Heart left ventricle (tissue), 16 donors: ENCODE results near the gene BIVM. TPM values are rescaled to one million over a fixed set of nuclear protein-coding genes. Genes with fewer than 3 reads are reported as not detected.

Experiments
- ATAC-seq, 4 donors: fragments of 200-7000 bp; cut with Tn5 transposase; one replicate each; pipeline ENCODE4 v1.9.1; 2020 to 2022; ENCODE audit warnings: moderate library complexity in 4 of 4, mild to moderate bottlenecking in 3 of 4, moderate number of reproducible peaks in 1 of 4
- DNase-seq, 5 donors: peaks; one replicate each; pipeline ENCODE4 v3.0.0-alpha.2; 2020
- H3K27ac ChIP-seq, 12 donors: fragments of 200-600 bp; sonication (generic) in 4 of 12; one replicate each; pipeline versions ENCODE4 v1.5.0 to v1.8.0; 2016 to 2022; ENCODE audit warnings: mild to moderate bottlenecking in 2 of 12
- H3K27me3 ChIP-seq, 9 donors: fragments of 200-600 bp; sonication (generic) in 2 of 9; one replicate each; pipeline versions ENCODE4 v1.5.1 to v1.8.0; 2016 to 2022; ENCODE audit warnings: mild to moderate bottlenecking in 3 of 9
- H3K36me3 ChIP-seq, 9 donors: fragments of 200-600 bp; sonication (generic) in 2 of 9; one replicate each; pipeline versions ENCODE4 v1.5.0 to v1.8.0; 2018 to 2022; ENCODE audit warnings: mild to moderate bottlenecking in 2 of 9
- H3K4me1 ChIP-seq, 12 donors: fragments of 200-600 bp; sonication (generic) in 4 of 12; one replicate each; pipeline versions ENCODE4 v1.5.0 to v1.8.0; 2016 to 2022; ENCODE audit warnings: mild to moderate bottlenecking in 3 of 12
- H3K4me3 ChIP-seq, 12 donors: fragments of 200-600 bp; sonication (generic) in 4 of 12; one replicate each; pipeline versions ENCODE4 v1.5.0 to v1.8.0; 2017 to 2022; ENCODE audit warnings: mild to moderate bottlenecking in 9 of 12, moderate library complexity in 4 of 12
- H3K9me3 ChIP-seq, 12 donors: fragments of 200-600 bp; sonication (generic) in 4 of 12; one replicate each; pipeline versions ENCODE4 v1.5.0 to v1.8.0; 2016 to 2022; ENCODE audit warnings: mild to moderate bottlenecking in 1 of 12
- POLR2A ChIP-seq, 2 donors: fragments of 450-650 bp; IDR thresholded peaks; one replicate each; pipeline ENCODE4 v1.6.1; 2017; ENCODE audit warnings: antibody characterized with exemption in 2 of 2, mild to moderate bottlenecking in 2 of 2, moderate library complexity in 2 of 2
- WGBS, 4 donors: extraction: QIAGEN DNeasy Blood & Tissue Kit in 2 of 4; methylation state at CpG; one replicate each; pipeline versions ENCODE4 v1.1.5 to v1.1.7; 2013 to 2018; 5-methylcytosine and 5-hydroxymethylcytosine counted together
- intact Hi-C, 10 donors: fragments of 100-400 bp; cut with DNase I; formaldehyde crosslinking; loops; one replicate each; pipeline versions ENCODE4 v1.11.1 to v1.14.2; 2022
- polyA plus RNA-seq, 2 donors: library from polyadenylated mRNA; stranded (reverse); fragments of 200-250 nt; gene quantifications; one replicate each; pipeline ENCODE4 v1.2.3, GENCODE V29; 2013
- total RNA-seq, 9 donors: library from RNA; depleted of rRNA in 2 of 9; stranded (reverse); fragments of >200 nt in 2 of 9; fragmentation: NEBNext Ultra II Directional in 3 of 9; extraction: Animal tissue kit (Norgen Biotek cat#: 25700) in 3 of 9; gene quantifications; one replicate each; pipeline versions ENCODE4 v1.1.0 to v1.2.4, GENCODE V29; 2016 to 2023
- TF ChIP-seq, protein P1 (sequence below), 12 donors: fragments of 200-600 bp; sonication (generic) in 4 of 12; IDR thresholded peaks; one replicate each; pipeline versions ENCODE4 v1.5.0 to v1.8.0; 2018 to 2022; ENCODE audit warnings: antibody characterized with exemption in 12 of 12, mild to moderate bottlenecking in 5 of 12
- donor health status: ischemic (EF 13 %, LVEDD 7.1; RV severe dilation, severe dysfunction).
- donor health status: healthy with polysubstance abuse.
- donor health status: DM: no; HTN: yes; CAD: no.
- donor health status: DM: no; HTN: no; CAD: no.
- donor health status: ischemic (EF 25% LVEDD 6.9; RV normal size, moderate dysfunction).
- donor health status: ischemic (EF 25% LVEDD 5.7; RV mildly dilated, moderate dysfunction).
- donor health status: healthy.
- donor health status: DM: yes; HTN: yes; CAD: no.
- donor health status: ischemic (EF 35%, LVEDD 5.7; RV mildly dilated, moderate dysfunction).
- donor health status: nonischemic (EF 11% LVEDD 7.7; RV severe dilation, severe dysfunction).
- donor health status: DM: yes; HTN: yes; CAD: no.
- donor health status: PGD.
- donor health status: ischemic (EF 29% LVEDD 5.4; RV normal size, mild dysfunction).
- donor health status: nonischemic (EF 23%, LVEDD 6.1; RV moderate dilation, normal function).

Gene BIVM
- total and polyA plus RNA-seq, 11 donors = 10.3 to 35.7 (median 24.5) TPM

DNA sequence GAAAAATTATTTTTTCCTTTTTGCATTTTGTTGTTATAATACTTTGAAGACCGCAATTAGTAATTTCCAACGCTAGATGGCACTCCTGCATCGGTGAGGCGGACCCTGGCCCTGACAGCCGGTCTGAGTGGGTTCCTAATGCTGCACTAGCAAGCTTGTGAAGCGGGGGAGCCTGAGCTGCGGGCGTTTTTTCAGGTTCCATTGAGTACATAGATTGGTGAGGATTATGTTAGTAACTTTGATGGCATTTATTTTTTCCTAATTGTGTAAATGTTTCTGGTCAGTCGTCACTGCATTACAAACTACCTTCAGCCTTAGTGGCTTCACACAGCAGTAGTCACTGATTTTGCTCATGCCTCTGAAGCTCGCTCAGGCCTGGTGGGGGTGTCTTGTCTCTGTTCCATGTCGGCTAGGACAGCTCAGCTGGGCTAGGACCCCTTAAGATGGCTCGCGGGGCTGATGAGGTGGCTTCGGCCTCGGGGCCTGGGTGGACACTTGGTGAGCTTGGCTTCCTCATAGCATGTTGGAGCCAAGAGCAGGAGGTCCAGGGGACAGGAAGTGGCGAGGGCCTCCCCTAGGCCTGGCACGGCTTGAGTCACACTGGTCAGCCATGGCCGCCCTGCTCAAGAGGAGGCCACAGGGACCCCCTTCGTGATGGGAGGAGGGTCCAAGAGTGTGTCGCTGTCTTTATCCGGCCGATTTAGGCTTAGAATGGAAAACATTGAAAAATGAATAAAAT is 71.9 kb downstream of the BIVM start:
- intact Hi-C loops = no loop called here
- Histone ChIP-seq H3K9me3 (no peaks in the 10 kb centered on the region), H3K4me3 (no peak overlapping the region), H3K27ac (peak overlapping the region in 3 of 12 donors; percentile 5 to 25 (median 22)), H3K27me3 (no peaks in the 10 kb centered on the region), H3K4me1 (peaks cover 0 to 27% (median 12%) of the 10 kb centered on the region in 12 donors), H3K36me3 (peaks cover 2 to 98% (median 81%) of the 10 kb centered on the region in 9 donors)
- DNase-seq = peak; percentile 44 to 73 (median 59)
- ATAC-seq = peak; percentile 75 to 90 (median 86)
- TF ChIP-seq, protein P1, sequence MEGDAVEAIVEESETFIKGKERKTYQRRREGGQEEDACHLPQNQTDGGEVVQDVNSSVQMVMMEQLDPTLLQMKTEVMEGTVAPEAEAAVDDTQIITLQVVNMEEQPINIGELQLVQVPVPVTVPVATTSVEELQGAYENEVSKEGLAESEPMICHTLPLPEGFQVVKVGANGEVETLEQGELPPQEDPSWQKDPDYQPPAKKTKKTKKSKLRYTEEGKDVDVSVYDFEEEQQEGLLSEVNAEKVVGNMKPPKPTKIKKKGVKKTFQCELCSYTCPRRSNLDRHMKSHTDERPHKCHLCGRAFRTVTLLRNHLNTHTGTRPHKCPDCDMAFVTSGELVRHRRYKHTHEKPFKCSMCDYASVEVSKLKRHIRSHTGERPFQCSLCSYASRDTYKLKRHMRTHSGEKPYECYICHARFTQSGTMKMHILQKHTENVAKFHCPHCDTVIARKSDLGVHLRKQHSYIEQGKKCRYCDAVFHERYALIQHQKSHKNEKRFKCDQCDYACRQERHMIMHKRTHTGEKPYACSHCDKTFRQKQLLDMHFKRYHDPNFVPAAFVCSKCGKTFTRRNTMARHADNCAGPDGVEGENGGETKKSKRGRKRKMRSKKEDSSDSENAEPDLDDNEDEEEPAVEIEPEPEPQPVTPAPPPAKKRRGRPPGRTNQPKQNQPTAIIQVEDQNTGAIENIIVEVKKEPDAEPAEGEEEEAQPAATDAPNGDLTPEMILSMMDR (IDR thresholded peaks at IDR 0.05) = peak; percentile 69 to 84 (median 80)
- TF ChIP-seq POLR2A (IDR thresholded peaks at IDR 0.05) = no peak
- 48 to 54% (median 53%) methylated on average over 22 of the region's 22 CpGs for WGBS, 4 donors

DNA sequence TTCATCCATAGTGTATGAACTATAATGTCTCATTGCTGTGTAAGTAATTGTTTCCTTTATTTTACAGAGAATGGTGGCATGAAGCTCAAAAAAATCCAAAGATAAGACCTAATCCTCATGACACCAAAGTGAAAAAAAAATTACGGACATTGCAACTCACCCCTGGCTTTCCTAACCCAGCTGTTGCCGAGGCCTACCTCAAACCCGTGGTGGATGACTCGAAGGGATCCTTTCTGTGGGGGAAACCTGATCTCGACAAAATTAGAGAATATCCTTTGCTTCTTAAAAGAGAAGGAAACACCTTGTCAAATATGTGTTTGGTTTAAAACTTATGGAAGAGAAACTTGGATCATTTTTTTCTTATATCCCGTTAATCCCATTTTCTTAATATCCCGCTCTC is 73.2 kb downstream of the BIVM start:
- WGBS, 4 donors = 89 to 92% (median 90%) methylated on average over 7 of the region's 7 CpGs
- Histone ChIP-seq H3K9me3 (no peaks in the 10 kb centered on the region), H3K27me3 (no peaks in the 10 kb centered on the region), H3K36me3 (peaks cover 0 to 98% (median 81%) of the 10 kb centered on the region in 9 donors), H3K4me3 (no peak overlapping the region), H3K4me1 (peaks cover 0 to 30% (median 12%) of the 10 kb centered on the region in 12 donors), H3K27ac (no peak overlapping the region)
- intact Hi-C loops = no loop called here
- DNase-seq = no peak
- ATAC-seq = no peak
- no peak for TF ChIP-seq POLR2A (IDR thresholded peaks at IDR 0.05)
- TF ChIP-seq, protein P1 (IDR thresholded peaks at IDR 0.05) = no peak

DNA sequence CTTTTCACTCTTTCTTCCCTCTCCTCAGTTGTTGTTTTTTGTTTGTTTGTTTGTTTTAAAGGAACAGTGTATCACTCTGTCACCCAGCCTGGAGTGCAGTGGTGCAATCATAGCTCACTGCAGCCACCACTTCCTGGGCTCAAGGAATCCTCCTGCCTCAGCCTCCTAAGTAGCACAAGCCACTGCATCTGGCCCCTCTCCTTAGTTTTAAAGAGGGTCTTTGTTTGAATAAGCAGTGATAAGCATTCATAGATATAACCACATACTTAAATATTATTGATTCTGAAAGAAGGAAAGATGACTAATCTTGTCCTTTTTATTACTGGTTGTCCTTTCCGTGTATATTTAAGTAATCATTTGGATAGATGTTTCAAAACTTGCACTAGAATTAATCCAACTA is 73.6 kb downstream of the BIVM start:
- Histone ChIP-seq H3K9me3 (no peaks in the 10 kb centered on the region), H3K27me3 (no peaks in the 10 kb centered on the region), H3K4me3 (no peak overlapping the region), H3K27ac (no peak overlapping the region), H3K36me3 (peaks cover 0 to 98% (median 77%) of the 10 kb centered on the region in 9 donors), H3K4me1 (peaks cover 0 to 34% (median 14%) of the 10 kb centered on the region in 12 donors)
- DNase-seq (no peak), ATAC-seq (no peak)
- intact Hi-C loops = no loop called here
- 86 to 95% (median 94%) methylated on average over 1 of the region's 1 CpG for WGBS, 4 donors
- TF ChIP-seq, protein P1 (IDR thresholded peaks at IDR 0.05) = no peak
- no peak for TF ChIP-seq POLR2A (IDR thresholded peaks at IDR 0.05)

DNA sequence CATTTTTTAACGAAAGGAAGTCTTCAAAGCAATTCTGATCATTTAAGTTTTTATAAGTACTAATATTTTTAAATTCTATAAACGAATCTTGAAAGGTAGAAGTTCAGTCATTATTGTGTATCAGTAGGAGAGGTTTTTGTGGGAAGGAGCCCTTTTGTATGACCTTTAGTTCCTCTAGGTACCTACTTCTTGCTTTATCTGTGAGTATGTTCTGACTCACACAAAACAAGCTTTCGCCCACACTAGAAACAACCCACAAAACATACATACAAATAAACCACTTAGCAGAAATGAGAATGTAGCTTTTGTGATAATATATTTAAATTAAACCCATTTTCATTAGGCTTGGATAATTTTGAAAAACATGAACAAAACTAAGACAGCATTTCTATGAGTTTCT is 74.7 kb downstream of the BIVM start:
- intact Hi-C loops = no loop called here
- Histone ChIP-seq H3K27ac (no peak overlapping the region), H3K4me1 (peaks cover 0 to 43% (median 16%) of the 10 kb centered on the region in 12 donors), H3K9me3 (no peaks in the 10 kb centered on the region), H3K36me3 (peaks cover 0 to 89% (median 65%) of the 10 kb centered on the region in 9 donors), H3K27me3 (no peaks in the 10 kb centered on the region), H3K4me3 (no peak overlapping the region)
- no peak for ATAC-seq
- no peak for DNase-seq
- 60 to 62% (median 60%) methylated on average over 3 of the region's 3 CpGs for WGBS, 4 donors
- TF ChIP-seq POLR2A (IDR thresholded peaks at IDR 0.05) = no peak
- TF ChIP-seq, protein P1 (IDR thresholded peaks at IDR 0.05) = no peak
